Body of pancreas (tissue), 4 donors: ENCODE data around the gene APLF.

Experiments used
- POLR2A ChIP-seq, 3 donors: fragments of 450-650 bp; IDR thresholded peaks; one replicate each; pipeline ENCODE4 v1.6.1; 2016; ENCODE audit warnings: antibody characterized with exemption in 3 of 3, mild to moderate bottlenecking in 2 of 3
- TF ChIP-seq, protein P1 (sequence below), 7 experiments: fragments of 450-650 bp in 4 of 7; fragments of 200-600 bp in 3 of 7; sonication (generic) in 3 of 7; IDR thresholded peaks; one replicate each; pipeline ENCODE4 v1.5.1; 2016 to 2019; ENCODE audit warnings: antibody characterized with exemption in 7 of 7

DNA sequence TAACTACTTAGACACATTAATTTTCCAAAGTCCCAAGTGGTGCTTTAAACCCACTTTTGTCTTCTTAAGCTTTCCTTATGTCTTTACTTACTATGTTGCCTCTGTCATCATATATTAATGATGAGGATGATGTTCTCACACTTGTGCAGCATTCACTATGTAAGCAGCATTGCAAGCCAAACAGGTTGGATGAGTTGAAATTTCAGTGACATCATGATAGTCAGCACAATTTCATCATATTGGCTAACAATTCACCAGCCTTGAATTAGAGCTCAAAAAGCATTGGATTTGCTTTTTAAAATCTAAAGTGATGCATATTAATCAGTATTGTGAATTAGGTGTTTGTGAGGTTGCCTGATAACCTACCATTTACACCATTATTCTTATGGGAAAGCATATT, 7.7 kb downstream of the APLF start:
- TF ChIP-seq, protein P1, sequence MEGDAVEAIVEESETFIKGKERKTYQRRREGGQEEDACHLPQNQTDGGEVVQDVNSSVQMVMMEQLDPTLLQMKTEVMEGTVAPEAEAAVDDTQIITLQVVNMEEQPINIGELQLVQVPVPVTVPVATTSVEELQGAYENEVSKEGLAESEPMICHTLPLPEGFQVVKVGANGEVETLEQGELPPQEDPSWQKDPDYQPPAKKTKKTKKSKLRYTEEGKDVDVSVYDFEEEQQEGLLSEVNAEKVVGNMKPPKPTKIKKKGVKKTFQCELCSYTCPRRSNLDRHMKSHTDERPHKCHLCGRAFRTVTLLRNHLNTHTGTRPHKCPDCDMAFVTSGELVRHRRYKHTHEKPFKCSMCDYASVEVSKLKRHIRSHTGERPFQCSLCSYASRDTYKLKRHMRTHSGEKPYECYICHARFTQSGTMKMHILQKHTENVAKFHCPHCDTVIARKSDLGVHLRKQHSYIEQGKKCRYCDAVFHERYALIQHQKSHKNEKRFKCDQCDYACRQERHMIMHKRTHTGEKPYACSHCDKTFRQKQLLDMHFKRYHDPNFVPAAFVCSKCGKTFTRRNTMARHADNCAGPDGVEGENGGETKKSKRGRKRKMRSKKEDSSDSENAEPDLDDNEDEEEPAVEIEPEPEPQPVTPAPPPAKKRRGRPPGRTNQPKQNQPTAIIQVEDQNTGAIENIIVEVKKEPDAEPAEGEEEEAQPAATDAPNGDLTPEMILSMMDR (IDR thresholded peaks at IDR 0.05), result no peak
- TF ChIP-seq POLR2A (IDR thresholded peaks at IDR 0.05), result no peak
